ENCODE results near the gene FZD8. TPM values are rescaled to one million over a fixed set of nuclear protein-coding genes. Genes with fewer than 3 reads are reported as not detected.
A peak's percentile ranks its signal among the peaks of the same experiment; 100 is the strongest.

Gene FZD8
- total RNA-seq, 1 experiment from 2014 or later: 13.7 TPM

GRCh38 chr10:35638101-35638500, 4.0 kb downstream of the FZD8 start (continued):
- TF ChIP-seq CDX4 (CRISPR knock-in tag; IDR thresholded peaks at IDR 0.05; ENCODE audit: borderline replicate concordance) (no peak), ZNF138 (CRISPR knock-in tag; conservative IDR thresholded peaks at IDR 0.05) (no peak), FOXJ3 (CRISPR knock-in tag; IDR thresholded peaks at IDR 0.05; ENCODE audit: borderline replicate concordance) (no peak), ZNF232 (CRISPR knock-in tag; IDR thresholded peaks at IDR 0.05) (no peak), ARID4B (CRISPR knock-in tag; IDR thresholded peaks at IDR 0.05; ENCODE audit: borderline replicate concordance) (no peak), PRDM15 (CRISPR knock-in tag; IDR thresholded peaks at IDR 0.05) (no peak), USF2 (CRISPR knock-in tag; IDR thresholded peaks at IDR 0.05) (no peak), IRF1 (CRISPR knock-in tag; IDR thresholded peaks at IDR 0.05) (no peak), E2F5 (CRISPR knock-in tag; IDR thresholded peaks at IDR 0.05) (no peak), TEAD4 (CRISPR knock-in tag; IDR thresholded peaks at IDR 0.05) (no peak), ZNF416 (CRISPR knock-in tag; IDR thresholded peaks at IDR 0.05) (no peak), NFATC4 (CRISPR knock-in tag; IDR thresholded peaks at IDR 0.05) (no peak)

- Mint-ChIP-seq H3K4me3 (peak overlapping the region; percentile 65), H3K27ac (peak overlapping the region; percentile 60), H3K36me3 (no peaks in the 10 kb centered on the region), H3K27me3 (ENCODE audit: low read depth) (peaks cover 21% of the 10 kb centered on the region), H3K4me1 (peaks cover 45% of the 10 kb centered on the region), H3K9me3 (no peaks in the 10 kb centered on the region)
- peak; percentile 50 for DNase-seq (ENCODE audit: low spot score)
- CTCF ChIA-PET: interaction anchor here (0.9 to 4.0 kb wide), 16 partner anchors 24 to 1244 kb away, joined by 3 to 50 read pairs (median 6); no protein-coding TSS in a partner anchor
- TF ChIP-seq ESRRA (CRISPR knock-in tag; IDR thresholded peaks at IDR 0.05; ENCODE audit: borderline replicate concordance) (no peak), TEAD1 (CRISPR knock-in tag; IDR thresholded peaks at IDR 0.05) (0 out of 2 replicates have a peak, but pooled peaks have one; percentile 51)
- POLR2A ChIA-PET: no interaction called here
- ATAC-seq: peak; percentile 5
Measured at GRCh38 chr10:35637462-35637861, 4.6 kb downstream of the FZD8 start.

All from WTC11 (cell line).